HCT116 (cell line): Measurements from ENCODE around the gene DHH. TPM values are rescaled to one million over a fixed set of nuclear protein-coding genes. Genes with fewer than 3 reads are reported as not detected.

ENCODE experiments used
- ATAC-seq: fragments of 200-7000 bp; cut with Tn5 transposase; 2 replicates; pipeline ENCODE4 v1.9.1; 2020; ENCODE audit warnings: mild to moderate bottlenecking, moderate library complexity
- BruUV-seq: library from RNA; stranded (reverse); fragments of 400-500 nt; replicated peaks from 2 replicates; lab custom pipeline; 2021; lab: Mats Ljungman, UMichigan
- CTCF ChIA-PET: fragments of 300-600 bp; sonication (Branson Sonifier 250); formaldehyde crosslinking; loops from one replicate; lab custom pipeline; 2021; ENCODE audit warnings: antibody characterized with exemption; lab: Charles Lee
- POLR2A ChIA-PET: fragments of 300-600, 350-600 bp; sonication (Branson Sonifier 250); formaldehyde crosslinking; loops from one replicate; lab custom pipeline; 2021; ENCODE audit warnings: antibody characterized with exemption; lab: Charles Lee
- RAD21 ChIA-PET, 2 experiments: fragments of 300-600 bp; sonication (Branson Sonifier 250); formaldehyde crosslinking; loops; one replicate each; lab custom pipeline; 2023; ENCODE audit warnings: low total read pairs in 2 of 2; ENCODE audit not compliant: uncharacterized antibody in 2 of 2, unreplicated experiment in 2 of 2, low non-redundant PET in 1 of 2; lab: Charles Lee
- DNase-seq: peaks from one replicate; pipeline ENCODE4 v3.0.0-alpha.2; 2010; ENCODE audit warnings: low read depth, low spot score
- H2AFZ ChIP-seq: fragments of 200-600 bp; shearing (Covaris generic), sonication (generic); 2 replicates; pipeline ENCODE4 v1.6.1; 2017; ENCODE audit warnings: low read depth, mixed run types, mixed read lengths, antibody characterized with exemption, low read length; ENCODE audit not compliant: poor library complexity, severe bottlenecking
- H3K27ac ChIP-seq: 2 replicates; pipeline ENCODE4 v1.5.1; 2012; ENCODE audit warnings: low read depth, low read length
- H3K27me3 ChIP-seq: fragments of 200-600 bp; sonication (generic); 2 replicates; pipeline ENCODE4 v1.6.1; 2016; ENCODE audit warnings: mixed run types, low read length, mixed read lengths; ENCODE audit not compliant: insufficient read depth
- H3K36me3 ChIP-seq, 2 experiments: fragments of 200-500 bp in 1 of 2; fragments of 200-600 bp in 1 of 2; sonication (Bioruptor generic) in 1 of 2; sonication (generic) in 1 of 2; 2 replicates each; pipeline versions ENCODE4 v1.5.1 to v1.6.1; 2014 to 2016; ENCODE audit warnings: low read length in 2 of 2, inconsistent platforms in 1 of 2, mixed read lengths in 1 of 2, mixed run types in 1 of 2; ENCODE audit not compliant: insufficient read depth in 2 of 2, control insufficient read depth in 1 of 2
- H3K4me1 ChIP-seq, 2 experiments: fragments of 200-600 bp in 1 of 2; sonication (generic) in 1 of 2; 2 replicates each; pipeline versions ENCODE4 v1.5.1 to v1.6.1; 2012 to 2017; ENCODE audit warnings: low read length in 2 of 2, inconsistent platforms in 1 of 2, mild to moderate bottlenecking in 1 of 2, mixed read lengths in 1 of 2, mixed run types in 1 of 2, moderate library complexity in 1 of 2; ENCODE audit not compliant: insufficient read depth in 2 of 2, control insufficient read depth in 1 of 2
- H3K4me2 ChIP-seq: fragments of 200-600 bp; sonication (generic); 2 replicates; pipeline ENCODE4 v1.6.1; 2017; ENCODE audit warnings: mixed run types, low read length, mixed read lengths
- H3K4me3 ChIP-seq, 2 experiments: fragments of 200-600 bp in 1 of 2; sonication (generic) in 1 of 2; replicated peaks in 1 of 2; 2 replicates each; pipeline ENCODE4 v1.5.1; 2011 to 2016; ENCODE audit warnings: low read length in 2 of 2, control low read depth in 1 of 2, low read depth in 1 of 2, mild to moderate bottlenecking in 1 of 2, mixed read lengths in 1 of 2, mixed run types in 1 of 2
- H3K79me2 ChIP-seq: fragments of 200-600 bp; sonication (generic); 2 replicates; pipeline ENCODE4 v1.6.1; 2017; ENCODE audit warnings: mild to moderate bottlenecking, mixed run types, low read length, moderate library complexity, mixed read lengths; ENCODE audit not compliant: insufficient read depth
- H3K9ac ChIP-seq: fragments of 200-600 bp; sonication (generic); 2 replicates; pipeline ENCODE4 v1.6.1; 2016; ENCODE audit warnings: low read length, mixed read lengths
- H3K9me2 ChIP-seq: fragments of 200-600 bp; sonication (generic), shearing (Covaris generic); 2 replicates; pipeline ENCODE4 v1.6.1; 2017; ENCODE audit warnings: mixed run types, mild to moderate bottlenecking, moderate library complexity; ENCODE audit not compliant: insufficient read depth
- H3K9me3 ChIP-seq, 2 experiments: fragments of 200-500 bp in 1 of 2; fragments of 200-600 bp in 1 of 2; sonication (Bioruptor generic) in 1 of 2; sonication (generic) in 1 of 2; 2 replicates each; pipeline ENCODE4 v1.6.1; 2014 to 2017; ENCODE audit warnings: low read length in 2 of 2, mixed read lengths in 2 of 2, inconsistent platforms in 1 of 2, low read depth in 1 of 2, mild to moderate bottlenecking in 1 of 2, mixed run types in 1 of 2, moderate library complexity in 1 of 2; ENCODE audit not compliant: control insufficient read depth in 1 of 2, insufficient read depth in 1 of 2
- H4K20me1 ChIP-seq: fragments of 200-600 bp; sonication (generic), shearing (Covaris generic); 2 replicates; pipeline ENCODE4 v1.6.1; 2017; ENCODE audit warnings: mixed run types, mild to moderate bottlenecking, moderate library complexity; ENCODE audit not compliant: insufficient read depth
- CEBPB ChIP-seq: IDR thresholded peaks from 2 replicates; pipeline ENCODE4 v1.6.1; 2012; ENCODE audit warnings: low read depth
- CTCF ChIP-seq, 3 experiments: fragments of 200-600 bp in 1 of 3; sonication (generic) in 1 of 3; IDR thresholded peaks in 2 of 3; conservative IDR thresholded peaks in 1 of 3; 2 replicates each; pipeline ENCODE4 v1.5.1; 2012 to 2017; ENCODE audit warnings: low read depth in 2 of 3, low read length in 2 of 3, antibody characterized with exemption in 1 of 3, borderline replicate concordance in 1 of 3, control low read depth in 1 of 3, mild to moderate bottlenecking in 1 of 3, mixed read lengths in 1 of 3, mixed run types in 1 of 3, moderate library complexity in 1 of 3; ENCODE audit not compliant: insufficient read depth in 1 of 3
- EGR1 ChIP-seq: IDR thresholded peaks from 2 replicates; pipeline ENCODE4 v1.6.1; 2012; ENCODE audit warnings: low read depth
- ELF1 ChIP-seq: IDR thresholded peaks from 2 replicates; pipeline ENCODE4 v1.6.1; 2012; ENCODE audit warnings: low read depth, borderline replicate concordance
- EZH2phosphoT487 ChIP-seq: fragments of 200-600 bp; IDR thresholded peaks from 2 replicates; pipeline ENCODE4 v1.6.1; 2018; ENCODE audit warnings: antibody characterized with exemption, borderline replicate concordance
- FOSL1 ChIP-seq: IDR thresholded peaks from 2 replicates; pipeline ENCODE4 v1.6.1; 2012; ENCODE audit warnings: low read depth
- JUND ChIP-seq: IDR thresholded peaks from 2 replicates; pipeline ENCODE4 v1.6.1; 2012
- MAX ChIP-seq: IDR thresholded peaks from 2 replicates; pipeline ENCODE4 v1.6.1; 2012
- POLR2A ChIP-seq: IDR thresholded peaks from 2 replicates; pipeline ENCODE4 v1.7.0; 2011; ENCODE audit warnings: borderline replicate concordance; ENCODE audit not compliant: insufficient read depth, insufficient read length; ENCODE audit errors: extremely low read depth
- POLR2AphosphoS5 ChIP-seq: IDR thresholded peaks from 2 replicates; pipeline ENCODE4 v1.6.1; 2011; ENCODE audit warnings: mild to moderate bottlenecking, low read depth, low read length, moderate library complexity
- RAD21 ChIP-seq: IDR thresholded peaks from 2 replicates; pipeline ENCODE4 v1.6.1; 2012; ENCODE audit warnings: low read depth, mild to moderate bottlenecking
- SP1 ChIP-seq: IDR thresholded peaks from 2 replicates; pipeline ENCODE4 v1.6.1; 2012; ENCODE audit warnings: low read depth
- SRF ChIP-seq: IDR thresholded peaks from 2 replicates; pipeline ENCODE4 v1.6.1; 2012; ENCODE audit warnings: low read depth
- YY1 ChIP-seq: IDR thresholded peaks from 2 replicates; pipeline ENCODE4 v1.6.1; 2011; ENCODE audit warnings: low read length, low read depth, moderate library complexity, mild to moderate bottlenecking; ENCODE audit not compliant: insufficient replicate concordance; ENCODE audit errors: extremely low read depth
- ZNF274 ChIP-seq: fragments of 200-500 bp; sonication (Bioruptor generic); IDR thresholded peaks from 2 replicates; pipeline ENCODE4 v1.6.1; 2014; ENCODE audit warnings: mild to moderate bottlenecking, low read depth, low read length, inconsistent platforms
- intact Hi-C: fragments of 100-400 bp; cut with micrococcal nuclease; formaldehyde crosslinking; loops from 2 replicates; pipeline ENCODE4 v1.10.0; 2022
- total RNA-seq: library from RNA; stranded (reverse); gene quantifications from one replicate; pipeline ENCODE4 v1.2.1, GENCODE V29; 2021; ENCODE audit not compliant: unreplicated experiment
- TF ChIP-seq, protein P1 (sequence below): IDR thresholded peaks from 2 replicates; pipeline ENCODE4 v1.6.1; 2012
- TF ChIP-seq, protein P2 (sequence below): IDR thresholded peaks from 2 replicates; pipeline ENCODE4 v1.6.1; 2011; ENCODE audit warnings: mild to moderate bottlenecking, low read length, moderate library complexity; ENCODE audit not compliant: insufficient replicate concordance; ENCODE audit errors: extremely low read depth
- TF ChIP-seq, protein P3 (sequence below): IDR thresholded peaks from 2 replicates; pipeline ENCODE4 v1.6.1; 2012; ENCODE audit warnings: low read depth

Gene DHH
- total RNA-seq, 1 experiment from 2014 or later = 0.22 TPM

GRCh38 chr12:49038291-49038955 is 56.2 kb downstream of the DHH start:
- CTCF ChIA-PET = no interaction called here
- Histone ChIP-seq H3K36me3 (peaks cover 58 to 81% of the 10 kb centered on the region in 2 experiments), H4K20me1 (no peaks in the 10 kb centered on the region), H3K9ac (no peak overlapping the region), H3K27ac (no peak overlapping the region), H3K9me3 (no peaks in the 10 kb centered on the region), H3K4me3 (no peak overlapping the region), H3K9me2 (no peaks in the 10 kb centered on the region), H3K4me1 (no peaks in the 10 kb centered on the region), H3K27me3 (no peaks in the 10 kb centered on the region), H2AFZ (no peak overlapping the region), H3K4me2 (no peak overlapping the region), H3K79me2 (no peaks in the 10 kb centered on the region)
- RAD21 ChIA-PET = no interaction called here
- intact Hi-C loops = no loop called here
- no TSS peak for BruUV-seq
- TF ChIP-seq ELF1 (no peak), EZH2phosphoT487 (no peak), ZNF274 (no peak), SRF (no peak), MAX (no peak), YY1 (no peak), CEBPB (no peak), FOSL1 (no peak), POLR2AphosphoS5 (no peak), EGR1 (no peak), POLR2A (no peak), CTCF (IDR thresholded peaks at IDR 0.05 in 2 of 3, conservative IDR thresholded peaks at IDR 0.05 in 1 of 3; ENCODE audit: borderline replicate concordance in 1 of 3, insufficient read depth in 1 of 3, low read depth in 2 of 3, low read length in 2 of 3) (no peak), JUND (no peak), SP1 (no peak), RAD21 (no peak)
- TF ChIP-seq, protein P1, sequence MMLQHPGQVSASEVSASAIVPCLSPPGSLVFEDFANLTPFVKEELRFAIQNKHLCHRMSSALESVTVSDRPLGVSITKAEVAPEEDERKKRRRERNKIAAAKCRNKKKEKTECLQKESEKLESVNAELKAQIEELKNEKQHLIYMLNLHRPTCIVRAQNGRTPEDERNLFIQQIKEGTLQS = no peak
- TF ChIP-seq, protein P2, sequence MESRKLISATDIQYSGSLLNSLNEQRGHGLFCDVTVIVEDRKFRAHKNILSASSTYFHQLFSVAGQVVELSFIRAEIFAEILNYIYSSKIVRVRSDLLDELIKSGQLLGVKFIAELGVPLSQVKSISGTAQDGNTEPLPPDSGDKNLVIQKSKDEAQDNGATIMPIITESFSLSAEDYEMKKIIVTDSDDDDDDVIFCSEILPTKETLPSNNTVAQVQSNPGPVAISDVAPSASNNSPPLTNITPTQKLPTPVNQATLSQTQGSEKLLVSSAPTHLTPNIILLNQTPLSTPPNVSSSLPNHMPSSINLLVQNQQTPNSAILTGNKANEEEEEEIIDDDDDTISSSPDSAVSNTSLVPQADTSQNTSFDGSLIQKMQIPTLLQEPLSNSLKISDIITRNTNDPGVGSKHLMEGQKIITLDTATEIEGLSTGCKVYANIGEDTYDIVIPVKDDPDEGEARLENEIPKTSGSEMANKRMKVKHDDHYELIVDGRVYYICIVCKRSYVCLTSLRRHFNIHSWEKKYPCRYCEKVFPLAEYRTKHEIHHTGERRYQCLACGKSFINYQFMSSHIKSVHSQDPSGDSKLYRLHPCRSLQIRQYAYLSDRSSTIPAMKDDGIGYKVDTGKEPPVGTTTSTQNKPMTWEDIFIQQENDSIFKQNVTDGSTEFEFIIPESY = no peak
- TF ChIP-seq, protein P3, sequence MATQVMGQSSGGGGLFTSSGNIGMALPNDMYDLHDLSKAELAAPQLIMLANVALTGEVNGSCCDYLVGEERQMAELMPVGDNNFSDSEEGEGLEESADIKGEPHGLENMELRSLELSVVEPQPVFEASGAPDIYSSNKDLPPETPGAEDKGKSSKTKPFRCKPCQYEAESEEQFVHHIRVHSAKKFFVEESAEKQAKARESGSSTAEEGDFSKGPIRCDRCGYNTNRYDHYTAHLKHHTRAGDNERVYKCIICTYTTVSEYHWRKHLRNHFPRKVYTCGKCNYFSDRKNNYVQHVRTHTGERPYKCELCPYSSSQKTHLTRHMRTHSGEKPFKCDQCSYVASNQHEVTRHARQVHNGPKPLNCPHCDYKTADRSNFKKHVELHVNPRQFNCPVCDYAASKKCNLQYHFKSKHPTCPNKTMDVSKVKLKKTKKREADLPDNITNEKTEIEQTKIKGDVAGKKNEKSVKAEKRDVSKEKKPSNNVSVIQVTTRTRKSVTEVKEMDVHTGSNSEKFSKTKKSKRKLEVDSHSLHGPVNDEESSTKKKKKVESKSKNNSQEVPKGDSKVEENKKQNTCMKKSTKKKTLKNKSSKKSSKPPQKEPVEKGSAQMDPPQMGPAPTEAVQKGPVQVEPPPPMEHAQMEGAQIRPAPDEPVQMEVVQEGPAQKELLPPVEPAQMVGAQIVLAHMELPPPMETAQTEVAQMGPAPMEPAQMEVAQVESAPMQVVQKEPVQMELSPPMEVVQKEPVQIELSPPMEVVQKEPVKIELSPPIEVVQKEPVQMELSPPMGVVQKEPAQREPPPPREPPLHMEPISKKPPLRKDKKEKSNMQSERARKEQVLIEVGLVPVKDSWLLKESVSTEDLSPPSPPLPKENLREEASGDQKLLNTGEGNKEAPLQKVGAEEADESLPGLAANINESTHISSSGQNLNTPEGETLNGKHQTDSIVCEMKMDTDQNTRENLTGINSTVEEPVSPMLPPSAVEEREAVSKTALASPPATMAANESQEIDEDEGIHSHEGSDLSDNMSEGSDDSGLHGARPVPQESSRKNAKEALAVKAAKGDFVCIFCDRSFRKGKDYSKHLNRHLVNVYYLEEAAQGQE = no peak
- DNase-seq (no peak), ATAC-seq (no peak)
- POLR2A ChIA-PET = no interaction called here
